Iris pigment epithelial cell (primary cell): ENCODE results near the gene YTHDC1.
A peak's percentile ranks its signal among the peaks of the same experiment; 100 is the strongest.
"Not testable (repeated sequence)": the region's sequence is repeated elsewhere in the genome, so short reads cannot be mapped to it uniquely, and the experiment has no call there.

ENCODE experiments used
- DNase-seq: peaks from one replicate; pipeline ENCODE4 v3.0.0-alpha.2; 2011; ENCODE audit warnings: low read depth

Gene YTHDC1

DNA sequence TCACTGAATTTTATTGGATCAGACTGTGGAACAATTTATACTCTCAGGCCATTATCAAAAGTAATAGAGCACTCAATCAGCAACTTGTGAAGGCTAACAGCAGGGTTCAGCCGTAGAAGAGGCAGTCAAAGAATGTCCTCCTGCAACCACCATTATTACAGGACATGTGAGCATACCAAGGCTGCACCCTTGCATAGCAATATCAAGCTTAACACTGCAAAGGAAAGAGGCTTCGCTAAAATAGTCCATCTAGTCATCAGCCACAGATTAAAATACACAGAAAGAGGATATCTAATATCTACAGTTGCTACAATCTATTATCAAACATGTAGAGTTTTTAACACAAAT is 61.5 kb downstream of the YTHDC1 start:
- DNase-seq, result no peak

DNA sequence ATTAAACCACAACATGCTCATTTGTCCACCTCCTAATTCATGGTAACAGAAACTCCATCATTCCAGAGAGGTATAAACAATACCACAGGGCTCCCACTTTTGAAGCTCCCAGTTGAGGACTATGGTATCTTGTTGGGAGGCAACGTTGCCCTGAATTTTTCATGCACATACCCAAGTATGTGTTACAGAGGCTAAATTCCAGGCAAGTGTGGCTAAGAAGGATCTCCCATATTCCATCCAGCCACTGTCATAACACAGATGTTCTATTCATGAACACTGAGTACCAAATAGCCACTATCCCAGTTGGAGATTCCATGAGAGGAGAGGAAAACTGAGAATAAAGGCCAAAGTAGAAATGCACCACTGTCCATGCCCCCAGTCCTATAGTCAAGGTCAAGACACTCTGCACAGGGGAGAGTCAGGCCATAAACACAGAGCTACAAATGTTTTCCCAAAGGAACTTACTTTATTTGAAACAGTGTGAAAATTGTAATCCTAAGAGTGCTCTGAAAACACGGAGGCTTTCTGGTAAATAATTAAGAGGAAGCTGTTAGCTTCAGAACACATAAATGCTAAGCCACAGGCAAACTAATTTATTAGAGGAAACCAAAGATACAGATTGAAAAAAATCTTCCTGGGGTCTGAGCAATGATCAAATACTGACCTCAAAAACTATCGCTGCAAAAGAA is 62.0 kb downstream of the YTHDC1 start:
- DNase-seq, result no peak

DNA sequence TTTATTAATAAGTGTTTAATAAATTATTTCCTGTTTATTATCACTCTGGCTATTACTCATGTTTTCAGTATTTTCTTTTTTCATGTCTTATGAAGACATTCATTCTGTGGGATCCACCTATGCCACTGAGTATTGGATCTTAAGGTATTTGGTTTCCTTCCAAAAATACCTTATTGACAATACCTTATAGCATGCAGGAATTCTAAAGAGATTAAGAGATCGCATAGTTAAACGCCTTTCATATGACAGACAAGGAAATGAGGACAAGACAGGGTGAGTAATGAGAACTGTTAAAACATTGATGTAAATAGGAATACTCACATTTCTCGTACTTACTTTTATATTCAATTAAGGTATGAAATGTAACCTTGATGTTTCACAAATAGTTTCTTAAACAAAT is 66.2 kb downstream of the YTHDC1 start:
- no peak for DNase-seq

DNA sequence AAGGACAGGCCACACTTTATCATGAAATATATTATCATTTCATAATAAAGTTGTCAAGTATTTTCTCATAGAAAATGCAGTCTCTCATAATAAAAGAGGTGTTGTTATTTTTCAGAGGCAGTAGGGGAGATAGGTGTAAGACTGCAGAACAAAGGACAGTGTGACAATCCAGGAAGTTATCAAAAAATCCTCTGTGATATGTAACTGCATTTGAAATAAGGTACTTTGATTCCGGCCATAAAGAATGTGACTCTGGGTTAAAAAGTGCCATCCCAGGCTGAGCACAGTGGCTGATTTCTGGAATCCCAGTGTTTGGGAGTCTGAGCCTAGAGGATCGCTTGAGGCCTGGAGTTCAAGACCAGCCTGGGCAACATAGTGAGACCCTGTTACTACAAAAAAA is 66.8 kb downstream of the YTHDC1 start:
- no peak for DNase-seq

DNA sequence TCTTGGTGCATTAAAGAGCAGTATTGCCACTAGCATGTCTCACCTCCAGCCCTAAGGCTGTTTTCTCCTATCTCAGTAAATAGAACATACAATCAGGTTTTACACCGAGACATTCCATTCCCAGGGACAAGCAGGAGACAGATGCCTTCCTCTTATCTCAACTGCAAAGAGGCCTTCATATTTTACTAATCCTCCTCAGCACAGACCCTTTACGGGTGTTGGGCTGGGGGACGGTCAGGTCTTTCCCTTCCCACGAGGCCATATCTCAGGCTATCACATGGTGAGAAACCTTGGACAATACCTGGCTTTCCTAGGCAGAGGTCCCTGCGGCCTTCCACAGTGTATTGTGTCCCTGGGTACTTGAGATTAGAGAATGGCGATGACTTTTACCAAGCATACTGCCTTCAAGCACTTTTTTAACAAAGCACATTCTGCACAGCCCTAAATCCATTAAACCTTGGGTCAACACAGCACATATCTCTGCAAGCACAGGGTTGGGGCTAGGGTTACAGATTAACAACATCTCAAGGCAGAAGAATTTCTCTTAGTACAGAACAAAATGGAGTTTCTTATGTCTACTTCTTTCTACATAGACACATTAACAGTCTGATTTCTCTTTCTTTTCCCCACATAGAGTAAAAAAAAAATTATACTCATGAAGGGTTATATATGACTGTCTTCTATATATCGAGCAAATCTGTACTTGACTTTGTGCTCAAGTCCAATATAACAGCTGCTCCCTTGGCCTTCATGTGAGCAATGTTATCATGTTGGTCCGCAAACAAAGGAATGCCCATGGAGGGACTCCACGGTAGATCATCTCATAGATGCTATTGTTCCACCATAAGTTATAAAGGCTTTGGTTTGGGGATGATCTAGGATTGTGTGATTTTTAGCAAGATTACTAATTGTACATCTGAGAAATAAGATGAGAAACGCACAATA is 67.8 kb downstream of the YTHDC1 start:
- DNase-seq, result not testable (repeated sequence)

DNA sequence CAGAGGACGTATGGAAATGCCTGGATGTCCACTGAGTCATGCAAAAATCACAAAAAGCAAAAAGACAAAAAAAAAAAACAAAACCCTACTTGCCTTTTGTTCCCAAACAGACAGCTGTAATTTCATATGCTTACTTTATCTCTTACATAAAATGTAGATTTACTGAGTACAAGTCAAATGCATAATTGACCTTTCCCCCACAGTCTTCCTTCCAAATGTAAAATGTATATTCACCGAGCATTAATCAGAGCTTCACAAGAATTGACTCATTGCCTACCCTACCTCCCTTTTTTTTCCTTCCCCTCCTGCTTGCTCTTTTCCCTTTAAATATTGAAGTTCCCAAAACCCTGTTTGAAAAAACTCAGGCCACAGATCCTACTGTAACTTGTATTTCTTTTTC is 71.9 kb downstream of the YTHDC1 start:
- DNase-seq, result no peak

DNA sequence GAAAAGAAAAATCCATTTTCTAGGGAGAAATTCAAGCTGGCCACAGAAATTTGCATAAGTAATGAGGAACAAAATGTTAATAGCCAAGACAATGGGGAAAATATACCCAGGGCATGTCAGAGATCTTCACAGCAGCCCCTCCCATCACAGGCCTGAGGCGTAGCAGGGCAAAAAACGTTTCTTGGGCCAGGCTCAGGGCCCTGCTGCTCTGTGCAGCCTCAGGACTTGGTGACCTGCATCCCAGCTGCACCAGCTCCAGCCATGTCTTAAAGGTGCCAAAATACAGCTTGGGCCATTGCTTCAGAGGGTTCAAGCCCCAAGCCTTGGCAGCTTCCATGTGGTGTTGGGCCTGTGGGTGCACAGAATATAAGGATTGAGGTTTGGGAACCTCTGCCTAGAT is 72.3 kb downstream of the YTHDC1 start:
- no peak for DNase-seq

DNA sequence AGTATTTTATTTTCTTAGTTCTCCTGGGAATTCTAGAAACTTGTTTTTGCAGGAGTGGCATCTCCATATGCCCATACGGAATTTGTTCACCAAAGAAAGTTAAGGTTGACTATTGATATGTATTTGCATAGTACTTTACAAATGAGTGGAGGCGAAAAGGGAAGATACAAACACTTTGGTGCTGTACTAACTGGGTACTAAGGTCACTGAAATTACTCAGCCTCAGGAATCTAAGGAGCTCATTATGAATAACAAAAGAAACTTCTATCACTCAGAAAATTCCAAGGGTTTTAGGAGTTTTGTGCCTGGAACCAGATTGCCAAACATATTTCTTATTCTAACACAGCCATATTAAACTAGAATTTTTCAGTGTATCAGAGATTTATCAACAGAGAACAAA is 77.0 kb downstream of the YTHDC1 start:
- DNase-seq, result no peak

DNA sequence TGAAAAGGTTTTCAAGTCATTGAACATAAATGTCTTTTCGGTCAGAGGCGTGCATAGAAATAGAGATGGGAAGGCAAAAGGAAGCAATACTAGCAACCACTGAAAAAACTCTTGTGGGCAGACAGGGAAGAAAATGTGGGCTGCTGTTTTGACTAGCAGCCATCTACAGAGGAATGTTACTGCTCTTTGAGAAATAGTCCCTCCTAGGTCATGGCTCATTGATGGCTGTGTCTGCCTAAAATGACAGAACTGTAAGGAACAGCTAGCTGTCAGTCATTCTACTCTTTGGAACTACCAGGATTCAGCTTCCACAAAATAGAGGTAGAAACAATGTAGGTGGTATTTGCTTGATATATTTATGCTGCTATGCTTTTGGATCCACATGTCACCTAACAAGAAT is 77.5 kb downstream of the YTHDC1 start:
- no peak for DNase-seq

DNA sequence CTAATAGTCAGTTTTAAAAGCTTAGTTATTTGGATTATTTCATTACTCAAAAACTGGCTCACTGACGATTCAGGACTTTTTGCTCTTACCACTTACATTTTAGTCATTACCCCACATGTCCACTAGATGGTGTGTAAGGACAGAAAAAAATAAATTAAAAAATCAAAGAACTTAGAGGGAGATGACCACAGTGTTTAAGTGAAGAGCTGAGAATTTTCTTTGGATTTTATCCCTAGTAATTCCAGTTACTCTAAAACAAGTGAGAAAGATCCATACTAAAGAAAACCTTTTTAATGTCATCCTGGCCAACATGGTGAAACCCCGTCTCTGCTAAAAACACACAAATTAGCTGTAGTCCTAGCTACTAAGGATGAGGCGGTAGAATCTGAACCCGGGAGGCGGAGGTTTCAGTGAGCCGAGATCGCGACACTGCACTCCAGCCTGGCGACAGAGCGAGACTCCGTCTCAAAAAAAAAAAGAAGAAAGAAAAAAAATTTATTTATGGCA is 78.0 kb downstream of the YTHDC1 start:
- DNase-seq, result peak; percentile 68

DNA sequence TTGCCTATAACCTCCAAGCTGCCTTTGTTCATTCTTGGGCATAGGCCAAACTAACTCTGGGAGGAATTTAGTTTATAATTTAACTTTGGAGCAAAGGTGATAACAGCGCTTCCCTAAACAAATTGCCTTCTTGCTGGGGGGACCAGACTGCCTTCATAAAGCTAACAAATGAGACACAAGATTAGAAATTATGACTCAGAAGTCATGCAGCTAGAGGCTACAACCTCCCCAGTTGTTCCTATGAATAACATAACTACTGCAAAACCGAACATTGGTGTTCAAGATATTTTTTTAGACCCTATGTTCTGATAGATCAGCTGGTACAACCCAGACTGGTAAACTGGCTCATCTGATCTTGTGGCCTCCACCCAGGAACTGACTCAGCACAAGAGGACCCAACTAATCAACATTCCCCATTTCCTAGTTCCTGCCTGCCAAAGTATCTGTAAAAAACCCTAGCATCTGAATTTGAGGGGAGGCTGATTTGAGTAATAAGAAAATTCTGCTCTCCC is 82.4 kb downstream of the YTHDC1 start:
- peak; percentile 76 for DNase-seq

DNA sequence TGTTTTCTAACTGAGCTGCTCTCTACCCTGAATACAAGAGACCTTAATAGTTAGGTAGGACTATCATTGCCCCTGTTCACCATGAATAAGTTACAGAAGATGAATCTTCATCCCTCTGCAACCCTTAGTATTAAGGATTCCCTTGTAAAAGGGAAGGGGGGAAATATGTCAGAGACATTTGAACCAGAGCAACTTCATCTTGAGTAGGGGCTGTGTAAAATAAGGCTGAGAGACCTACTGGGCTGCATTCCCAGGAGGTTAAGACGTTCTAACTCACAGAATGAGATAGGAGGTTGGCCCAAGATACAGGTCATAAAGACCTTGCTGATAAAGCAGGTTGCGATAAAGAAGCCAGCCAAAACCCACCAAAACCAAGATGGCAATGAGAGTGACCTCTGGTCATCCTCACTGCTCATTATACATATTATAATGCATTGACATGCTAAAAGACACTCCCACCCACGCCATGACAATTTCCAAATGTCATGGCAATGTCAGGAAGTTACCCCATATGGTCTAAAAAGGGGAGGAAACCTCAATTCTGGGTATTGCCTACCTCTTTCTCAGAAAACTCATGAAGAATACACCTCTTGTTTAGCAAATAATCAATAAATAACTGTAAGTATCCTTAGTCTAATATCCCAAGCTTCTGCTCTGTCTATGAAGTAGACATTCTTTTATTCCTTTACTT is 84.9 kb downstream of the YTHDC1 start:
- no peak for DNase-seq
